Vagina (tissue), 2 donors: ENCODE data around the gene SBF2.

Experiments
- POLR2A ChIP-seq, 2 donors: fragments of 450-650 bp; IDR thresholded peaks; one replicate each; pipeline ENCODE4 v1.6.1; 2017; ENCODE audit warnings: antibody characterized with exemption in 2 of 2, mild to moderate bottlenecking in 2 of 2, moderate library complexity in 2 of 2
- POLR2AphosphoS5 ChIP-seq, 2 donors: sonication (generic); formaldehyde crosslinking; IDR thresholded peaks; one replicate each; pipeline ENCODE4 v1.9.0; 2017; ENCODE audit warnings: antibody characterized with exemption in 2 of 2, mild to moderate bottlenecking in 2 of 2, low read depth in 1 of 2; ENCODE audit not compliant: insufficient read depth in 1 of 2
- TF ChIP-seq, protein P1 (sequence below), 3 experiments: fragments of 450-650 bp in 2 of 3; fragments of 200-600 bp in 1 of 3; sonication (generic) in 1 of 3; IDR thresholded peaks; one replicate each; pipeline ENCODE4 v1.5.1; 2017 to 2019; ENCODE audit warnings: antibody characterized with exemption in 3 of 3, mild to moderate bottlenecking in 2 of 3, moderate library complexity in 2 of 3

DNA sequence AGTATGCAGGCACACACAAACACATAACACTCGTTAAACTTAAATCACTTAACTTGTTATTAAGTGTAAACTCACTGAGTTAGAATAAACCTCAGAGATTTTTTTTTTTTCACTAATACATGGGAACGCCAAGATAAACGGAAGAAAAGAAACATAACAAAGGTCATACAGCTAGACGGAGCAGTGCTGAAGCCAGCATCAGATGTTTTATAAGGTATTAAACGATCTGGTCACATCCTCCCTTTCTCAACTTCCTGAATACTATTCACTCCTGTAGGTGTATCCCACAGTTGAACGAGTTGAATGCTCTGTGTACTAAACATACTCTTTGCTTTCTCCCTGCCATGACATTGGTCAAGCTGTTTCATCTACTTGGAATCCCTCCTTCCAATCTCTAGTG, 418.2 kb downstream of the SBF2 start:
- no peak for TF ChIP-seq POLR2A (IDR thresholded peaks at IDR 0.05)
- TF ChIP-seq, protein P1, sequence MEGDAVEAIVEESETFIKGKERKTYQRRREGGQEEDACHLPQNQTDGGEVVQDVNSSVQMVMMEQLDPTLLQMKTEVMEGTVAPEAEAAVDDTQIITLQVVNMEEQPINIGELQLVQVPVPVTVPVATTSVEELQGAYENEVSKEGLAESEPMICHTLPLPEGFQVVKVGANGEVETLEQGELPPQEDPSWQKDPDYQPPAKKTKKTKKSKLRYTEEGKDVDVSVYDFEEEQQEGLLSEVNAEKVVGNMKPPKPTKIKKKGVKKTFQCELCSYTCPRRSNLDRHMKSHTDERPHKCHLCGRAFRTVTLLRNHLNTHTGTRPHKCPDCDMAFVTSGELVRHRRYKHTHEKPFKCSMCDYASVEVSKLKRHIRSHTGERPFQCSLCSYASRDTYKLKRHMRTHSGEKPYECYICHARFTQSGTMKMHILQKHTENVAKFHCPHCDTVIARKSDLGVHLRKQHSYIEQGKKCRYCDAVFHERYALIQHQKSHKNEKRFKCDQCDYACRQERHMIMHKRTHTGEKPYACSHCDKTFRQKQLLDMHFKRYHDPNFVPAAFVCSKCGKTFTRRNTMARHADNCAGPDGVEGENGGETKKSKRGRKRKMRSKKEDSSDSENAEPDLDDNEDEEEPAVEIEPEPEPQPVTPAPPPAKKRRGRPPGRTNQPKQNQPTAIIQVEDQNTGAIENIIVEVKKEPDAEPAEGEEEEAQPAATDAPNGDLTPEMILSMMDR (IDR thresholded peaks at IDR 0.05): no peak
- no peak for TF ChIP-seq POLR2AphosphoS5 (IDR thresholded peaks at IDR 0.05; ENCODE audit: insufficient read depth in 1 of 2, low read depth in 1 of 2)
